ENCODE results near the gene TMEM74B. TPM values are rescaled to one million over a fixed set of nuclear protein-coding genes. Genes with fewer than 3 reads are reported as not detected.

Gene TMEM74B
- total and polyA plus RNA-seq, 4 donors, result 0.14 to 3.4 (median 0.59) TPM

GRCh38 chr20:1209447-1210387 is 24.9 kb upstream of the TMEM74B start:
- H3K4me3 ChIP-seq (ENCODE audit: low read depth in 1 of 3, low read length in 3 of 3), result no peak overlapping the region
- H3K9ac ChIP-seq (ENCODE audit: low read depth in 1 of 2, low read length in 2 of 2), result no peak overlapping the region
- no peaks in the 10 kb centered on the region for H3K4me1 ChIP-seq (ENCODE audit: control insufficient read depth in 4 of 4, insufficient read depth in 4 of 4, low read length in 3 of 4)
- H3K27me3 ChIP-seq (ENCODE audit: control insufficient read depth in 4 of 4, insufficient read depth in 4 of 4, low read length in 3 of 4), result no peaks in the 10 kb centered on the region
- H3K27ac ChIP-seq (ENCODE audit: low read depth in 1 of 2, low read length in 2 of 2), result no peak overlapping the region
- H3K9me3 ChIP-seq (ENCODE audit: control insufficient read depth in 4 of 4, low read length in 3 of 4), result no peaks in the 10 kb centered on the region
- WGBS, result 56% methylated on average over 5 of the region's 5 CpGs
- TF ChIP-seq RAD21 (IDR thresholded peaks at IDR 0.05) (peak in 1 of 2 donors; percentile 18), CTCF (IDR thresholded peaks at IDR 0.05; ENCODE audit: low read depth, low read length, missing input control) (no peak)
- H3K36me3 ChIP-seq (ENCODE audit: control insufficient read depth in 4 of 4, insufficient read depth in 3 of 4, low read depth in 1 of 4, low read length in 3 of 4), result no peaks in the 10 kb centered on the region
- DNase-seq (ENCODE audit: low spot score), result peak; percentile 14

GRCh38 chr20:1207293-1207878 is 22.6 kb upstream of the TMEM74B start:
- H3K9ac ChIP-seq (ENCODE audit: low read depth in 1 of 2, low read length in 2 of 2), result no peak overlapping the region
- H3K36me3 ChIP-seq (ENCODE audit: control insufficient read depth in 4 of 4, insufficient read depth in 3 of 4, low read depth in 1 of 4, low read length in 3 of 4), result no peaks in the 10 kb centered on the region
- peak; percentile 17 for DNase-seq (ENCODE audit: low spot score)
- no peak overlapping the region for H3K27ac ChIP-seq (ENCODE audit: low read depth in 1 of 2, low read length in 2 of 2)
- H3K4me3 ChIP-seq (ENCODE audit: low read depth in 1 of 3, low read length in 3 of 3), result no peak overlapping the region
- WGBS, result 91% methylated on average over 3 of the region's 3 CpGs
- no peak for TF ChIP-seq REST (IDR thresholded peaks at IDR 0.05)
- TF ChIP-seq CTCF (IDR thresholded peaks at IDR 0.05; ENCODE audit: low read depth, low read length, missing input control), result no peak
- TF ChIP-seq FOXA2 (IDR thresholded peaks at IDR 0.05), result no peak
- TF ChIP-seq ATF3 (IDR thresholded peaks at IDR 0.05), result no peak
- TF ChIP-seq JUND (IDR thresholded peaks at IDR 0.05), result no peak
- TF ChIP-seq RXRA (IDR thresholded peaks at IDR 0.05), result no peak
- TF ChIP-seq GABPA (IDR thresholded peaks at IDR 0.05 in 1 of 2, conservative IDR thresholded peaks at IDR 0.05 in 1 of 2), result no peak
- H3K9me3 ChIP-seq (ENCODE audit: control insufficient read depth in 4 of 4, low read length in 3 of 4), result no peaks in the 10 kb centered on the region
- no peaks in the 10 kb centered on the region for H3K4me1 ChIP-seq (ENCODE audit: control insufficient read depth in 4 of 4, insufficient read depth in 4 of 4, low read length in 3 of 4)
- no peaks in the 10 kb centered on the region for H3K27me3 ChIP-seq (ENCODE audit: control insufficient read depth in 4 of 4, insufficient read depth in 4 of 4, low read length in 3 of 4)

Data from liver (tissue), 9 donors.